GM12878 (cell line): Measurements from ENCODE around the gene LRRC3C.
"Not testable (repeated sequence)": the region's sequence is repeated elsewhere in the genome, so short reads cannot be mapped to it uniquely, and the experiment has no call there.

Experiments
- ATF3 ChIP-seq: IDR thresholded peaks from 2 replicates; pipeline ENCODE4 v1.6.1; 2011; ENCODE audit warnings: low read depth, mild to moderate bottlenecking, low read length, moderate library complexity, borderline replicate concordance; ENCODE audit errors: extremely low read depth
- CHD4 ChIP-seq: fragments of 200-600 bp; sonication (generic); IDR thresholded peaks from 2 replicates; pipeline ENCODE4 v1.6.1; 2016; ENCODE audit warnings: mild to moderate bottlenecking
- HDAC2 ChIP-seq: fragments of 200-600 bp; sonication (generic); IDR thresholded peaks from 2 replicates; pipeline ENCODE4 v1.6.1; 2017
- JUND ChIP-seq: IDR thresholded peaks from 2 replicates; pipeline ENCODE4 v1.6.1; 2012; ENCODE audit warnings: low read depth, mild to moderate bottlenecking, low read length, improper control_type of control experiment, moderate library complexity
- LARP7 ChIP-seq: fragments of 450-650 bp; IDR thresholded peaks from 2 replicates; pipeline ENCODE4 v1.6.1; 2017; ENCODE audit warnings: mild to moderate bottlenecking
- POLR2A ChIP-seq: IDR thresholded peaks from 2 replicates; pipeline ENCODE4 v1.6.1; 2011; ENCODE audit warnings: low read depth, mild to moderate bottlenecking, low read length
- RAD21 ChIP-seq: IDR thresholded peaks from 2 replicates; pipeline ENCODE4 v1.6.1; 2011; ENCODE audit warnings: mild to moderate bottlenecking, low read depth, low read length, moderate library complexity; ENCODE audit not compliant: insufficient read depth
- RB1 ChIP-seq: fragments of 450-650 bp; formaldehyde crosslinking; IDR thresholded peaks from 2 replicates; pipeline ENCODE4 v1.6.1; 2017; ENCODE audit warnings: mild to moderate bottlenecking, borderline replicate concordance
- SMC3 ChIP-seq: IDR thresholded peaks from 2 replicates; pipeline ENCODE4 v1.6.1; 2011; ENCODE audit warnings: low read length, improper control_type of control experiment, borderline replicate concordance
- SP1 ChIP-seq: IDR thresholded peaks from one replicate; pipeline ENCODE4 v1.6.1; 2011; ENCODE audit warnings: low read depth, low read length
- ZBTB4 ChIP-seq: fragments of 450-650 bp; formaldehyde crosslinking; IDR thresholded peaks from 2 replicates; pipeline ENCODE4 v1.4.0; 2022; ENCODE audit warnings: mild to moderate bottlenecking, moderate library complexity
- ZSCAN29 ChIP-seq: fragments of 450-650 bp; IDR thresholded peaks from 2 replicates; pipeline ENCODE4 v1.6.1; 2017; ENCODE audit warnings: mild to moderate bottlenecking, moderate library complexity
- TF ChIP-seq, protein P1 (sequence below): IDR thresholded peaks from 2 replicates; pipeline ENCODE4 v1.6.1; 2011; ENCODE audit warnings: borderline replicate concordance, low read depth, mild to moderate bottlenecking, moderate library complexity, low read length; ENCODE audit not compliant: insufficient read depth, poor library complexity, severe bottlenecking
- TF ChIP-seq, protein P2 (sequence below), 3 experiments: IDR thresholded peaks in 2 of 3; conservative IDR thresholded peaks in 1 of 3; 2 replicates each; pipeline ENCODE4 v1.5.1; 2011; ENCODE audit warnings: low read depth in 3 of 3, low read length in 3 of 3, mild to moderate bottlenecking in 3 of 3, control low read depth in 2 of 3, moderate library complexity in 2 of 3, inconsistent platforms in 1 of 3, mixed read lengths in 1 of 3; ENCODE audit not compliant: control insufficient read depth in 2 of 3, insufficient read depth in 1 of 3; ENCODE audit errors: extremely low read depth in 1 of 3

DNA sequence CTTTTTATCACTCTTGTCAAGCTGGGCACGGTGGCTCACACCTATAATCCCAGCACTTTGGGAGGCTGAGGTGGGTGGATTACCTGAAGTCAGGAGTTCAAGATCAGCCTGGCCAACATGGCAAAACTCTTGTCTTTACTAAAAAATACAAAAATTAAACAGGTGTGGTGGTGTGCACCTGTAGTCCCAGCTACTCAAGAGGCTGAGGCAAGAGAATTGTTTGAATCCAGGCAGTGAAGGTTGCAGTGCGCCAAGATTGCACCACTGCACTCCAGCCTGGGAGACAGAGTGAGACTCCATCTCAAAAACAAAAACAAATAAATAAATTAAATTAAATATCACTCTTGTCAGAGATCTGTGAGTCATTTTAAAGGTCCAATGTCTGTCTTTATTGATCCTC lies 25.5 kb upstream of the LRRC3C start:
- TF ChIP-seq SMC3, ZBTB4, POLR2A, SP1, JUND, ZSCAN29, RAD21, CHD4, HDAC2, RB1, ATF3, LARP7: not testable (repeated sequence)
- TF ChIP-seq, protein P1, sequence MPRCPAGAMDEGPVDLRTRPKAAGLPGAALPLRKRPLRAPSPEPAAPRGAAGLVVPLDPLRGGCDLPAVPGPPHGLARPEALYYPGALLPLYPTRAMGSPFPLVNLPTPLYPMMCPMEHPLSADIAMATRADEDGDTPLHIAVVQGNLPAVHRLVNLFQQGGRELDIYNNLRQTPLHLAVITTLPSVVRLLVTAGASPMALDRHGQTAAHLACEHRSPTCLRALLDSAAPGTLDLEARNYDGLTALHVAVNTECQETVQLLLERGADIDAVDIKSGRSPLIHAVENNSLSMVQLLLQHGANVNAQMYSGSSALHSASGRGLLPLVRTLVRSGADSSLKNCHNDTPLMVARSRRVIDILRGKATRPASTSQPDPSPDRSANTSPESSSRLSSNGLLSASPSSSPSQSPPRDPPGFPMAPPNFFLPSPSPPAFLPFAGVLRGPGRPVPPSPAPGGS = not testable (repeated sequence)
- TF ChIP-seq, protein P2, sequence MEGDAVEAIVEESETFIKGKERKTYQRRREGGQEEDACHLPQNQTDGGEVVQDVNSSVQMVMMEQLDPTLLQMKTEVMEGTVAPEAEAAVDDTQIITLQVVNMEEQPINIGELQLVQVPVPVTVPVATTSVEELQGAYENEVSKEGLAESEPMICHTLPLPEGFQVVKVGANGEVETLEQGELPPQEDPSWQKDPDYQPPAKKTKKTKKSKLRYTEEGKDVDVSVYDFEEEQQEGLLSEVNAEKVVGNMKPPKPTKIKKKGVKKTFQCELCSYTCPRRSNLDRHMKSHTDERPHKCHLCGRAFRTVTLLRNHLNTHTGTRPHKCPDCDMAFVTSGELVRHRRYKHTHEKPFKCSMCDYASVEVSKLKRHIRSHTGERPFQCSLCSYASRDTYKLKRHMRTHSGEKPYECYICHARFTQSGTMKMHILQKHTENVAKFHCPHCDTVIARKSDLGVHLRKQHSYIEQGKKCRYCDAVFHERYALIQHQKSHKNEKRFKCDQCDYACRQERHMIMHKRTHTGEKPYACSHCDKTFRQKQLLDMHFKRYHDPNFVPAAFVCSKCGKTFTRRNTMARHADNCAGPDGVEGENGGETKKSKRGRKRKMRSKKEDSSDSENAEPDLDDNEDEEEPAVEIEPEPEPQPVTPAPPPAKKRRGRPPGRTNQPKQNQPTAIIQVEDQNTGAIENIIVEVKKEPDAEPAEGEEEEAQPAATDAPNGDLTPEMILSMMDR (IDR thresholded peaks at IDR 0.05 in 2 of 3, conservative IDR thresholded peaks at IDR 0.05 in 1 of 3; ENCODE audit: control insufficient read depth in 2 of 3, extremely low read depth in 1 of 3, insufficient read depth in 1 of 3, low read depth in 3 of 3, low read length in 3 of 3) = not testable (repeated sequence)
